Measurements from ENCODE around the gene MBNL1.
"Not testable (repeated sequence)": the region's sequence is repeated elsewhere in the genome, so short reads cannot be mapped to it uniquely, and the experiment has no call there.

The MBNL1 gene

DNA sequence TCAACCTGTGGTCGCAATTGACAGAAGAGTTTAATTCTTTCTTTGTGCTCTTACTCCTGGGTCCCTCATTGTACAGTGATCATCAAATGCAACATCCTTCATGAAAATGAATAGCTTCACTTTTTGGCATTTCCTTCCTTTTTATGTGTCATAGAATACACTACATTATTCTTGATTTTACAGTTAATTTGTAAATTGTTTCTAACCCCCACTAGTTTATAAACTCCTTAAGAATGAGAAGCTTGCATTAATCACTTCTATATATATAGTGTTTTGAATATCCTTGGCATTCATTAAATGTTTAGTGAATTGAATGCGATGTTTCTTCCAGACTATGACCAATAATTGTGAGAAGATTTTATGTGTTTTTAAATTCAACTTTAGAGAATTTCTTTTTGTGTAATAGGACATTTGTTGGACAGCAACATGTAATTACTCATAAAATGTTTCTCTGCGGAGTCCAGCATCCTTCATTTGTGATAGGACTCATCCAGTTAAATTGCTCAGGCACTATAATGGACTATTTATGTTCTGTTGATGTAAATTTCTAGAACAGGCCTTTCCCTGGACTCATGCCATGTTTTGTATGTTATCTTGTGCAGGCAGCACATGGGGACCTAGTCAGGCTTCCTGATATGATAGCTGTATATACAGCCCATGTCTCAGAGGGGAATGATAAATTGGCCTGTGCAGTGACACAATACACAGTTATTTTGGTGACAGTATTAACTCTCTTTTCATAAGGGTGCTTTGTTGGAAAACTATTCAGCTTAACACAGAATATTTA lies 51.3 kb downstream of the MBNL1 start:
- no peak for DNase-seq (ENCODE audit: low spot score)

DNA sequence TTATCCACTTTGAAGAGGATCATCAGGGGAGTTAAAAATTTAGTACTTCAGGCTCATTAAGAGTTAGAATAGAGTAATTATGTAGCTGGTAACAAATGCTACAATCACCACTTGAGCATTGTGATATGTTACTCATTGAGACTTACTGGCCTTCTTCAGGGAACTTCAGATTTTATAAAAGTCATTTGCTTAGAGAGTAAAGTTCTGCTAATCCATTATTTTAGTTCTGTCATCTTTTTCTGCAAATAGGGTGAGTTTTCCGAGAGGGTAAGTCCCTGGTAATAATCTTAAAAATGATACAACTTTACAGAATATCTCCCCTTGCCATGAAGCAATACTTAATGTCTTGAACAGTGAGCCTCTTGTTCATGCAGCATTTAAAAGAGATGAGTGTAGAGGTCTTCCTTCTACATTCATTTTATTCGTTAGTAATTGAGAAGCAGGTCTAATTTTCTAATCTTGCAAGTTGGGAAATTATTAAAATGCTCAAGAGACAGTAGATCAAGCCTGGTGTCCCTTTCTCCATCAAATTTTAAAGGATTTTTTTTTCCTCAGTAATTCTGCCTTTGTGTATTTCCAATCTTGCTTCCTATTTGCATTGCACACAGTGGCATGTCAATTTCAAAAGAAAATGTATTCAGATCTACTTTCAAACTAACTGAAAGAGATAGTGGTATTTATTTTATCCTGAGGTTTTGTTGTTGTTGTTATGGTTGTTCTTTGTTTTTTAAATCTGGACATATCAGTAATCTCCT lies 52.6 kb downstream of the MBNL1 start:
- DNase-seq (ENCODE audit: low spot score): no peak

DNA sequence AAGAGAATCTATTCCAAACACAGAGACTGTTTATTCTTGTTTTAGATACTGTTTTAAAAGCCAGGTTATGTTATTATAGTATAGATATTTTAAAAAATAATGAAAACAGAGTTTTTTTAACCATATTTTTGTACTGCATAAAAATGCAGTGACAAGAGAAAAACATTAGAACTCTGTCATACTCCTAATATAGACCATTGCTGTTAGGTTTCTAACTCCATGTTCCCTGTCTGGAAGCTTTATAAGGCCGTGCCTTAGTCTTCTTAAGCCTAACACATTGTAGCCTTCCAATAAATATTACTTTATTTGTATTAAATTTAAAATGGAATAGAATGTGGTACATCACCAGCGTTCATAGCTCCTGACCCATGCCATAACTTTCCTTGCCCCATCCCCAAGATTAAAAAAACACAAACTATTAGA lies 53.2 kb downstream of the MBNL1 start:
- no peak for DNase-seq (ENCODE audit: low spot score)

DNA sequence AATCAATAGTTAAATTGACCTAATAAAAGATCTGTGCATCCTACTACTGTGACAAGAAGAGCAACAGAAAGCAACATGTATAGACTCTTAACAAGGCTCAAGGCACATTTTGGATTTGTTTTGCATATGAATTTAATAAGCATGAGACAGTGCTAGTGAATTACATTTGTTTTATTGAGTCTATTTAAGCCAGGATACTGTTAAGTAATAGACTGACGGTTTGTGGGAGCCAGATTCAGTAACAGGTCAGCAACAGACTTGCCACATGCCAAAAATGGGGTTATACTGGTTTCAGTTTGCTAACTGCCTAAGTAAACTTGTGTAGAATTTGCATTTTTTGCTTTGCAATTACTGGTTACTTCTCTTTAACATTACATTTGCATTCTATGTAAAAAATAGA lies 54.0 kb downstream of the MBNL1 start:
- DNase-seq (ENCODE audit: low spot score): no peak

DNA sequence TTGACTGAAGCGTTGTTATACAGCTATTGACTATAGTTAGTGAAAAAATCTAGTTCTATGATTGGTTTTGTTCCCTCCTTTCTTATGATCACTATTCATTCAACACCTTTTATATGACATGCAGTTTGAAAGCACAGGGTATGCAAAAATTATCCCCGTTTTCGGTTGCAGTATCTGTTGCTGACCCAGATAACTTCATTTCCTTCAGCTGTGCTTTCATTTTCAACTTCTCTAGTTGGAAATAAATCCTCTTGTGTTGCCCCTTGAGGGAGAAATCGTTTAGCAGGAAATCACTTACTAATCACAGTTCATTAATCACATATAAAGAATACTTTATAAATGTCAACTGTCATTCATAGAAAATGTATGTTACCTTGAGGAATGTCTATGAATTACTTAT lies 55.1 kb downstream of the MBNL1 start:
- no peak for DNase-seq (ENCODE audit: low spot score)

DNA sequence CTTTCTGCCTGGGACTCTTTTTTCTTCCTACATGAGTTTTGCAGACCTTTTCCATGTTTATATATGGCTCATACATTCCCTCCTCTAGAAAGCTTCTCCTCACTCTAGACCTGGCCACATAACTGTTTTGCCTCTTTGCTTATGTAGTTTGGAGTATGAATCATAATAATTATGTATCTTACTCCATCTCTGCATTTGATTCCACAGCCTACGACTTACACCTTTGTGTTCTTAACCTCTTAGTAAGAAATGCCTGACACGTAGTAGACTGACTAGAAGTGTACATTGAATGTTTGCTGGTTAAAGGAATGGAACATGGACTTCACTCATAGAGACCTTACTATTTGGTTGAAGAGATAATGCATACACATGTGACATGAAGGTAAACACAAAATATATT lies 56.4 kb downstream of the MBNL1 start:
- no peak for DNase-seq (ENCODE audit: low spot score)

DNA sequence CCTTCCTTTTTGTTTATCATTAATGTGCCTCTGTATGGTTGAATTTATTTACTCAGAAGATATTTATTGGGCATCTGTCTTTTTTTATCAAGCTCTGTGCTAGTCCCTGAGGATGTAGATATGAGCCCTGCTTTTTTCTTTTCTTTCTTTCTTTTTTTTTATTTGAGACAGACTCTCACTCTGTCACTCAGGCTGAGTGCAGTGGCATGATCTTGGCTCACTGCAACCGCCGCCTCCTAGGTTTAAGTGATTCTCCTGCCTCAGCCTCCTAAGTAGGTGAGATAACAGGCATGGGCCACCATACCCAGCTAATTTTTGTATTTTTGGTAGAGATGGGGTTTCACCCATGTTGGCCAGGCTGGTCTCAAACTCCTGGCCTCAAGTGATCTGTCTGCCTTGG lies 58.5 kb downstream of the MBNL1 start:
- no peak for DNase-seq (ENCODE audit: low spot score)

DNA sequence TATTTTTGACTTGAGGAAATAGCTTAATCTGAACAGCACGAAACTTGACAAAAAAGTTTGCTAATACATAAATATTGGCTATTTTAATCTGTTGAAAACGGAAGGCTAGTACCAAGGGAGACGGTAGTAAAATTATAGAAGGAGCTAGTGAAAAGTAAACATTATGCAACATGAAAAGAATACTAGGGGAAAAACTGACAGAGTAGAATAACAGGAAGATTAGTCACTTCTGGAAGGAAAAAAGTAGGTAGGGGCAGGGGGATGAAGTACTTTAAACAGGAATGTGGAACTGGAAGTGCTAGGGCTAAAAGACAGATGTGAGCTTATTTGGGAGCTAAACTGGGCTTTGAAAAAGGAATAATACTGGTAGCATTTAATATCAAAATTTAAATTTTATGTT lies 60.1 kb downstream of the MBNL1 start:
- no peak for DNase-seq (ENCODE audit: low spot score)

DNA sequence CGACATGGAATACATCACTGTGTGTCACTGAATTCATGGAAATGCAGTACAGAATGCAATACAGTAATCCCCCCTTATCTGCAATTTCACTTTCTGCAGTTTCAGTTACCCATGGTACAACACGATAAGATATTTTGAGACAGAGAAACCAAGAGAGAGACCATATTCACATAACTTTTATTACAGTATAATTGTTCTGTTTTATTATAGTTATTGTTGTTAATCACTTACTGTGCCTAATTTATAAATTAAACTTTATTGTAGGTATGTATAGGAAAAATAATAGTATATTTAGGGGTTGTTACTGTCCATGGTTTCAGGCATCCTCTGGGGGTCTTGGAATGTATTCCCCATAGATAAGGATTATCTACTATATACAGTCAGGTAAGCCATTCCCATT lies 61.8 kb downstream of the MBNL1 start:
- no peak for DNase-seq (ENCODE audit: low spot score)

DNA sequence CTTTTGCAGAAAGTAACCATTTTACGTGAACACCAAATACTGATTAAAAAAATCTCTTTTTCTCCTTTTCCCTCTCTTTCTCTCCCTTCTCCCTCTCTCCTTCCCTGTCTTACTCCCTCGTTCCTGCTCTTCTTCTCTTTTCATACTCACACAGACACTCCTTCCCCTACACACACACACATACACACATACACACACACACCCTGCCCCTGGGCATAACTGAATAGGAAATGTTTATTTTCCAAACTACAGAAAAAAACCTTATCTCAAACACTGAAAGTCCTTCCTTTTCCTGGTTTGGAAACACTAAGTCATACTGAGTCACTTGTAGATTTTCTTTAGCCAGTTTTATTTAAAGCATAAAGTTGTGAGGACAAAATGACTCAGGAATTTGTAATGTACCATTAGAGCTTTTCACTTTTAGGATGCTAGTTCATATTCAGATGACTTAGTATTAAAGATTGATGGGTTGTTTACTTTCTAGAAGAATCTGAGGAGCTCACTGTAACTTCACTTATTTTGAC lies 62.4 kb downstream of the MBNL1 start:
- DNase-seq (ENCODE audit: low spot score): no peak

DNA sequence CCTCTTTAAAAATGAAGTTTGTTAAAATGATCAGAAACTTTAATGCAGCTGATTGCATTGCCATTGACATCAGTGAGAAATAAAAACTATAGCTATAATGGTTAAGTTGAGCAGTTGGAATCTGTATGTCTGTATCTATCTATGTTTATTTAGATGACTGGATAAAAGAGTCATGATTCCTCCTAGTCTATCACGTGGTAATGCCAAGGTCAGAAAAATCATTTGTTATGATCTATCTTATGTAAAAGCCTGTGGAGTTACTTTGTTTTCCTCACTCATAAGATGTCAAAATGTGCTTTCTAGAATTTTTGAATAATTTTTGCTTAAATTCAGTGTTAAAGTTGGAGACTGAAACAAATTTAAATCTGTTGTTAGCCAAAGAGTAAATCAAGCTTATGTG lies 63.3 kb downstream of the MBNL1 start:
- DNase-seq (ENCODE audit: low spot score): no peak

DNA sequence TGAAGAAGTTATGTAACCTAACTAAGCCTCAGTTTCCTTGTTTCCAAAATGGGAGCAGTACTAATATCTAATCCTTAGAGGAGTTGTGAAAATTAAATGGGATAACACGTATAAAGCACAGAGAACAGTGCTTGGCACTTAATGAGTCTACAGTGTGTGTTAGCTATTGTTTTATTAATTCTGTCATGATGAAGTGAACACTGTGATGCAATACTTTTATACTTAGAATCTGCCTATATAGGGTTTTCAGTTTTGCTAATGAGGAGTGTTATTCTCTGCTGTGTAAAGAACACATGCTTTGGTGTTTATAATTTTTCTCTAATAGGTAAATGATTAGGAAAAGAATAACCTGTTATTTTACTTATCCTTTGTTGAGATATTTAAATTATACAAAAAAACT lies 65.2 kb downstream of the MBNL1 start:
- DNase-seq (ENCODE audit: low spot score): no peak

DNA sequence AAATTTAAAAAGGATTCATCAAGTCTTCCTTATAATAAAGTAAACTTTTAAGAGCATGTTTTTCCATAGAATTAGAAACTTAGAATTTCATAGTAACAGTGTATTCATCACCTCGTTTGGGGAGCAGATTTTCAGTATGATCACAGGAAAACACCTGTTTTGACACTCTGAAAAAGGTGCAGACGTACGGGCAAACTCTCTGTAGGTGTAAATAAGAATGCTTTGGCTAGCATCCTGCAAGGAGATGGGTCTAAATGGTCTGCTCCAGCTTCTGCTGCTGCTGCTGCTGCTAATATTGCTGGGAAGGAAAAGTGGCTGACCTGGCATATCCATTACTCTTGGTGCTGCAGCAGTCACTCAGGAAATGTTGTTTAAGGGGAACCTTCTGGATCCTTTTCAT lies 66.0 kb downstream of the MBNL1 start:
- no peak for DNase-seq (ENCODE audit: low spot score)

DNA sequence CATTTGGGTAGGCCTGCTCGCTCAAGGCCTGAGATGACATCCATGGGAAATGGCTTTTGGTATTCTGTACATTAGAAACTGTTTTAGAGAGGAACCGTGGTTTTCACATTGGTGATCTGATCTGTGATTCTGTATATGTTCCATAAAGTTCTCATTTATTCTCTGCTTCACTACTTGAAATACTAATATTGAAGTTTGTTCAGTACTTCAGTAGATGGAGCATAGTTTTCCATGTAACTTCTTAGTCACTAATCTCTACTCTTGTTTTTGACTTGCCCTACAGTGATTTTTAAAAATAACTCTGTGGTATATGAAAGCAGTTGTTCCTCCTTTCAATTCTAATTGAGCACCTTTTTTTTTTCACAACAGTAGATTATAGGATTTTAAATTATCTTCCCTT lies 66.5 kb downstream of the MBNL1 start:
- no peak for DNase-seq (ENCODE audit: low spot score)

DNA sequence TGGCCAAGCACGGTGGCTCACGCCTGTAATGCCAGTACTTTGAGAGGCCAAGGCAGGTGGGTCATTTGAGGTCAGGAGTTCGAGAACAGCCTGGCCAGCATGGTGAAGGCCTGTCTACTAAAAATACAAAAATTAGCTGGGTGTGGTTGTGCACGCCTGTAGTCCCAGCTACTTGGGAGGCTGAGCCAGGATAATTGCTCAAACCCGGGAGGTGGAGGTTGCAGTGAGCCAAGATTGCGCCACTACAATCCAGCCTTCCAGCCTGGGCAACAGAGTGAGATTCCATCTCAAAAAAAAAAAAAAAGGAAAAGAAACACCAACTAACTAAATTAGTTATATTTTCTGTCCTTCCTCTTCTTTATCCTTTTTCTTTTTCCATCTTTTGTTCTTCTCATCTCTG lies 68.6 kb downstream of the MBNL1 start:
- DNase-seq (ENCODE audit: low spot score): not testable (repeated sequence)

DNA sequence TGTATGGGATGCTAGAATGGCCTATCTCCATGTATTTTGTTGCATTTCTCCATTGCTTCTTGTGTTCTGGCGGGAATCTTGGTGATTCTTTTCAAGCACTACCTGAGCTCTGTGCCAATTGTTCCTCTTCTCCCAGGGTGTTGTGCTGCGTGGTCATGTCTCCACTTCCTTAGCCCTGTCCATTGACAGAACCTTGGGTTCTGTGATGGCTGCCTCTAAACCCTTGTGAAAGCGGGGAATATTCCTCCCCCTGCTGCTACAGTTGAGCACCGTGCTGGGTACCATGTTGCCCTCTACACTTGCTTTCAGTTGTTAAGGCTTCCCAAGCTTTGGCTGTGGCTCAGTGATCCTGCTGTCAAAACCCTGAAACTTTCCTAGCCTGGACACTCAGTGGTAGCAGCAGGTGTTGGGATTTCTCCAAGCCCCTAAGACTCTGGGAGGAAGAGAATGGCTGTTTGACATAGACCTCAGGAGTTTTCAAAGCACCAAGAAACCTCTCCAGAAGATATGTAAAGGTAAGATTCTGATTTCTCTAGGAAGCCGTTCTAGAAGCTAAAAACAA lies 69.5 kb downstream of the MBNL1 start:
- DNase-seq (ENCODE audit: low spot score): no peak

DNA sequence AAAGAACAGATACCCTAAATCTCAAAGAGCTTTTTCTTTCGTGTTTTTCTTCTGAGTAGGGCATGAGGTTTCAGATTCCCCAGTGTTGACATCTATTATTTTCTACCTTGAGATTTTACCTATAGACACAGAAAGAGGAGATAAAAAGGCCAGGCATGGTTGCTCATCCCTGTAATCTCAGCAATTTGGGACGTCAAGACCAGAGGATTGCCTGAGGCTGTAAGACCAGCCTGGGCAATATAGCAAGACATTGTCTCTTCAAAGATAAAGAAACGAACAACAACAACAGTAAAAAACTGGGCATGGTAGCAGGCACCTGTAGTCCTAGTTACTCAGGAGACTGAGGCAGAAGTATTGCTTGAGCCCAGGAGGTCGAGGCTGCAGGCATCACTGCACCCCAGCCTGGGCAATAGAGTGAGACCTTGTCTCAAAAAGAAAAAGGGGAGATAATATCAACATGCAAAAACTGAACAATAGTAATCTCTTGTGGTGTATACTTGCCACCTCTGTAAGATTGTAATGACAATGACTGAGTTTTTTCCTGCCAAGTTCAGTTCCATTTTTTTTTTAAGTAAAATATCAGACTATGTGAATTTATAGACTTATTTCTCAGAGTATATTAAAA lies 71.3 kb downstream of the MBNL1 start:
- no peak for DNase-seq (ENCODE audit: low spot score)

DNA sequence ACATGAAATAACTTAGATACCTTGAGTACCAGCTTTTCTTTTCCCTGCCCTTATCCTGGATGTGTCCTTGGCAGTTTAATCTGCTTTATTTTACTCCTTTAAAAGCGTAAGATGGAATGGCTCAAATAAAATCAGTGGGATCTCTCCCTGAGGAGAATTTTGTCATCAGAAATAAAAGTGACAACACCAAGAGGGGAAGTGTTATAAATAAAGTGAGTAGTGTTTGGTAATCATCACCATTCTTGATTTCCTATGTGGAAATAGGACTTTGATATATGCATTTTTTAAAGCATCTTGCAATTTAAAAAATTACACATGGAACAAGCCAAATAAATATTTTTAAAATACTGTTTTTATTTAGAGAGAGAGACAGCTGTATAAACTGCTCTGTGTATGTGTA lies 76.5 kb downstream of the MBNL1 start:
- no peak for DNase-seq (ENCODE audit: low spot score)

DNA sequence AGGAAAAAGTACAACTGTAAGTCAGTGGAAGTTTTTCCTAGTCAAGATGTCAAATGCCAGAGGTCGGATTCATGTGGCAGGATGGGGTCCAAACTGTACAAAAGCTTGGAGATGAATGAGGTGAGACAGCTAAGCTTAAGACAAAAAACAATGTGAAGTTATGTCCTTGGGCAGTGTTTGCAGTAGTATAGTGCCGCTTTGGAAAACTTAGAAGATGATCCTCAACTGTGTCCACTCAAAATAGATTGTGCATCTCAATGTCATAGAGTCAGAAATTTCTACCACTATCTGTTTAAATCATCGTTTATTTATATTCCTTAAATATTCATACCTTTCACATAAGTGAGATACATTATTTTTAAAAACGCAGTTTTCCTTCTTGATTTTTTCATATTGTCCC lies 77.3 kb downstream of the MBNL1 start:
- DNase-seq (ENCODE audit: low spot score): no peak

DNA sequence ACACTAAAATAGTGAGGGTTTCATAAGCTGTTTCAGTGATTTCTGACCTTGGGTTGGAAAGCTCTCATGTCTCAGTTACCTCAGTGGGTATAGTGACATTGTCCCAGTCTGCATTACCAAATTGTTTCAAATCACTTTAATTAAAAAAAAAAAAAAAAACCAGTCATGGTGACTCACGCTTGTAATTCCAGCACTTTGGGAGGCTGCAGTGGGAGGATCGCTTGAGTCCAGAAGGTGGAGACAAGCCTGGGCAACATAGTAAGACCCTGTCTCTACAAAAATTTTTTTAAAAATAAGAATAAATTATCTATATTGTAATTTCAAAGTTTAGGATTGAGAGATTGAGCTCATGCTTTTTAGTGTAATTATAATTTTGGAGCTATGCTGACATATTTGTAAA lies 78.0 kb downstream of the MBNL1 start:
- no peak for DNase-seq (ENCODE audit: low spot score)

DNA sequence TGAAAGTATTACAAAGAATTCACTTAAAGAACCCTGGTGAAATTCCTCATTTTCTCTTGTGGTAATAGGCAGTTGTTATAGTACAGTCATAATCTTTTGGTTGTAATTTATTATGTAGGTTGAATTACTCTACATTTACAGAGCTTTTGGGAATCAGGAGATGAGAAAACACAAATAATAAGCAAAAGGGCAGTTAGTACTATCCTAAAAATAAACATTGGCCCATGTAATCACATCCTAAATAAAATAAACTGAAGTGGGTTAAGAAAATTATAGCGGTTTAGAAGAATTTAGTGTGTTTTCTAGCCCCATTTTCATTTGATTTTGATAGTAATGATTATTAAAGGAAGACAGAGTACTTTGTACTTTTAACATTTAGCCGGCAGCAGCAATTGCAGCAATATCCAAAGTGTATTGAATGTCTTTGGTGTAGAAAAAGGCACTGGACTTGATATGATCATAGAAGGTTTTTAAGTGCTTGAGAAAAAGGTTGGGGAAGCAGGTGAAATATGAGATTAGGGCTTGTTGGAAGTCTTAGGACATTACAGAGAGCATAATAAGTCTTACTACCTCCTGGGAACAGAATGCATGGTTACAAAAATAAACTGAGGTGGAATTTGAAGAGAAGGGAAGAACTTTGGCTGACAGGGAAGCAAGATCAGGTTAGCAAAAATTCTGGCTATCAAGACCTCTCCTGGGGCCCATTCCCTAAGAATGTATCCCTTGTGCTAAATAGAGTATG lies 79.9 kb downstream of the MBNL1 start:
- DNase-seq (ENCODE audit: low spot score): no peak

DNA sequence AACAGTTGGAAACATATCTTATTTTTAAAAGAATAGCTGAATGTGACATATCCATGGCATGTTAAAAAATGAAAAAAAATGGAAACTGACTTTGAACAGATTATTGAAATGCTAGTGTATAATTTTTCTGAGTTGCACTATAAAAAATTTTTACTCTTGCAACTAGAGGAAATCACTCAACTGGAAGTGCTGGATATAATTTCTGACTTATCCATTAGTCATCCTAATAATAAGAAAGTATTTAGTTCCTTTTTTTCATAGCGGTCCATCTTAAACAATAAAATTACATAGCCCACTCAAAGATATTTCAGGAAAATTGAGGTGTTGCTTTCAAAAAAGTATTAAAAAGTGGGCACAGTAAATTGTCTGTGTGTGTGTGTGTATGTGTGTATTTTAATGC lies 80.7 kb downstream of the MBNL1 start:
- DNase-seq (ENCODE audit: low spot score): no peak

Measured in putamen (tissue), 1 donor.